Heart right ventricle (tissue), 16 donors: ENCODE data around the gene FOXJ3. TPM values are rescaled to one million over a fixed set of nuclear protein-coding genes. Genes with fewer than 3 reads are reported as not detected.

Experiments used
- ATAC-seq, 8 donors: fragments of 200-7000 bp; cut with Tn5 transposase; one replicate each; pipeline ENCODE4 v1.9.1; 2020; ENCODE audit warnings: mild to moderate bottlenecking in 8 of 8, moderate library complexity in 8 of 8, moderate number of reproducible peaks in 1 of 8
- DNase-seq, 2 donors: peaks; one replicate each; pipeline ENCODE4 v3.0.0-alpha.2; 2020
- H3K27ac ChIP-seq, 10 donors: fragments of 200-600 bp; sonication (generic) in 2 of 10; one replicate each; pipeline versions ENCODE4 v1.5.0 to v1.8.0; 2020 to 2022; ENCODE audit warnings: mild to moderate bottlenecking in 3 of 10
- H3K27me3 ChIP-seq, 7 donors: fragments of 200-600 bp; one replicate each; pipeline ENCODE4 v1.8.0; 2021 to 2022; ENCODE audit warnings: mild to moderate bottlenecking in 2 of 7
- H3K36me3 ChIP-seq, 9 donors: fragments of 200-600 bp; sonication (generic) in 1 of 9; one replicate each; pipeline versions ENCODE4 v1.5.0 to v1.8.0; 2020 to 2022; ENCODE audit warnings: mild to moderate bottlenecking in 2 of 9
- H3K4me1 ChIP-seq, 9 donors: fragments of 200-600 bp; sonication (generic) in 1 of 9; one replicate each; pipeline versions ENCODE4 v1.5.0 to v1.8.0; 2020 to 2022; ENCODE audit warnings: mild to moderate bottlenecking in 4 of 9
- H3K4me3 ChIP-seq, 10 donors: fragments of 200-600 bp; sonication (generic) in 2 of 10; one replicate each; pipeline versions ENCODE4 v1.5.0 to v1.8.0; 2020 to 2022; ENCODE audit warnings: mild to moderate bottlenecking in 7 of 10, moderate library complexity in 2 of 10
- H3K9me3 ChIP-seq, 11 donors: fragments of 200-600 bp in 10 of 11; sonication (generic) in 2 of 11; one replicate each; pipeline versions ENCODE4 v1.5.0 to v1.8.0; 2013 to 2022; ENCODE audit warnings: mild to moderate bottlenecking in 2 of 11, control low read depth in 1 of 11, moderate library complexity in 1 of 11
- CTCF ChIP-seq, 9 donors: fragments of 200-600 bp; sonication (generic) in 2 of 9; IDR thresholded peaks; one replicate each; pipeline versions ENCODE4 v1.5.0 to v1.8.0; 2021 to 2022; ENCODE audit warnings: antibody characterized with exemption in 9 of 9, mild to moderate bottlenecking in 5 of 9, moderate library complexity in 1 of 9
- WGBS, 2 donors: extraction: QIAGEN DNeasy Blood & Tissue Kit; methylation state at CpG; one replicate each; pipeline ENCODE4 v1.1.7; 2013; ENCODE audit warnings: inconsistent platforms in 1 of 2; 5-methylcytosine and 5-hydroxymethylcytosine counted together
- intact Hi-C, 10 donors: fragments of 100-400 bp; cut with DNase I; formaldehyde crosslinking; loops; one replicate each; pipeline versions ENCODE4 v1.11.1 to v1.14.2; 2022
- polyA plus RNA-seq, 2 donors: library from polyadenylated mRNA; stranded (reverse); fragments of 200-250 nt; gene quantifications; one replicate each; pipeline ENCODE4 v1.2.3, GENCODE V29; 2013
- total RNA-seq, 10 donors: library from RNA; stranded (reverse); fragmentation: NEBNext Ultra II Directional in 3 of 10; extraction: Animal tissue kit (Norgen Biotek cat#: 25700) in 3 of 10; gene quantifications; one replicate each; pipeline versions ENCODE4 v1.2.1 to v1.2.4, GENCODE V29; 2021 to 2023
- donor health status: Arrhythmogenic right ventricular cardiomyopathy.
- donor health status: ischemic (EF 13 %, LVEDD 7.1; RV severe dilation, severe dysfunction).
- donor health status: healthy with polysubstance abuse.
- donor health status: DM: no; HTN: yes; CAD: no.
- donor health status: DM: no; HTN: no; CAD: no.
- donor health status: ischemic (EF 25% LVEDD 6.9; RV normal size, moderate dysfunction).
- donor health status: ischemic (EF 25% LVEDD 5.7; RV mildly dilated, moderate dysfunction).
- donor health status: healthy.
- donor health status: DM: yes; HTN: yes; CAD: no.
- donor health status: Ischemic cardiomyopathy.
- donor health status: ischemic (EF 35%, LVEDD 5.7; RV mildly dilated, moderate dysfunction).
- donor health status: nonischemic (EF 11% LVEDD 7.7; RV severe dilation, severe dysfunction).
- donor health status: DM: yes; HTN: yes; CAD: no.
- donor health status: PGD.
- donor health status: ischemic (EF 29% LVEDD 5.4; RV normal size, mild dysfunction).
- donor health status: nonischemic (EF 23%, LVEDD 6.1; RV moderate dilation, normal function).

Gene FOXJ3
- total and polyA plus RNA-seq, 12 donors, result 9.6 to 50.0 (median 40.7) TPM

- no peak for TF ChIP-seq CTCF (IDR thresholded peaks at IDR 0.05)
- peaks cover 0 to 17% (median 0%) of the 10 kb centered on the region in 9 donors for H3K36me3 ChIP-seq
- peaks cover 0 to 39% (median 13%) of the 10 kb centered on the region in 11 donors for H3K9me3 ChIP-seq
Observed at GRCh38 chr1:42239041-42239440, 96.0 kb downstream of the FOXJ3 start.

GRCh38 chr1:42231253-42231652 lies 103.8 kb downstream of the FOXJ3 start:
- Histone ChIP-seq H3K36me3 (peaks cover 0 to 6% (median 0%) of the 10 kb centered on the region in 9 donors), H3K9me3 (peaks cover 0 to 14% (median 5%) of the 10 kb centered on the region in 11 donors), H3K27ac (no peak overlapping the region), H3K4me3 (no peak overlapping the region), H3K4me1 (peaks cover 0 to 14% (median 7%) of the 10 kb centered on the region in 9 donors), H3K27me3 (no peaks in the 10 kb centered on the region)
- no peak for DNase-seq
- WGBS, 2 donors, result 90 to 94% methylated on average over 7 of the region's 7 CpGs
- ATAC-seq, result no peak
- intact Hi-C loops, result no loop called here
- no peak for TF ChIP-seq CTCF (IDR thresholded peaks at IDR 0.05)

More at GRCh38 chr1:42239041-42239440, 96.0 kb downstream of the FOXJ3 start:
- Histone ChIP-seq H3K4me3 (no peak overlapping the region), H3K4me1 (peaks cover 3 to 21% (median 15%) of the 10 kb centered on the region in 9 donors), H3K27me3 (no peaks in the 10 kb centered on the region), H3K27ac (no peak overlapping the region)
- ATAC-seq (no peak), DNase-seq (no peak)
- 0 to 61% methylated on average over 1 of the region's 1 CpG for WGBS, 2 donors
- intact Hi-C loops, result no loop called here

GRCh38 chr1:42228938-42229337 lies 106.1 kb downstream of the FOXJ3 start:
- H3K9me3 ChIP-seq, result no peaks in the 10 kb centered on the region
- ATAC-seq (no peak), DNase-seq (no peak)
- no peak for TF ChIP-seq CTCF (IDR thresholded peaks at IDR 0.05)
- no peaks in the 10 kb centered on the region for H3K36me3 ChIP-seq
- H3K4me1 ChIP-seq, result peaks cover 0 to 23% (median 14%) of the 10 kb centered on the region in 9 donors
- H3K4me3 ChIP-seq, result no peak overlapping the region
- intact Hi-C loops, result no loop called here
- no peaks in the 10 kb centered on the region for H3K27me3 ChIP-seq
- WGBS, 2 donors, result 84% methylated on average over 6 of the region's 6 CpGs
- no peak overlapping the region for H3K27ac ChIP-seq

DNA sequence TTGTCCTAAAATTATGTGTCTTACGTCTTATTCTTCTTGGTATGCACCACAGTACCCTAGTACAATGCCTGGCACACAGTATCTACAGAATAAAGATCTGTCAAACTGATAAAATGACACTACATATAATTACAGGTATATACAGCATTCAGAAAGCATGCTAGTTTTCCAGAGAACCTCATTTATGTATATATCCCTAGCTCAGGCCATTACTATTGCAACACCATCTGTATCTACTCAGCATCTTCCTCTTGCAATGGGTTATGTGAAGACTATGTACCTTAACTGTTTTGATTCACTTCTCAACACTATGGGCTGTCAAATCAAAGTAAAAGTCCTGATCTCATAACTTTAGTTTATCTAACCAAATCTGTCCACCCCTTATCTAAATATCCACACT lies 112.0 kb downstream of the FOXJ3 start:
- H3K27me3 ChIP-seq, result no peaks in the 10 kb centered on the region
- H3K36me3 ChIP-seq, result peaks cover 0 to 9% (median 0%) of the 10 kb centered on the region in 9 donors
- no peak overlapping the region for H3K27ac ChIP-seq
- intact Hi-C loops, result no loop called here
- H3K4me3 ChIP-seq, result no peak overlapping the region
- no peaks in the 10 kb centered on the region for H3K9me3 ChIP-seq
- DNase-seq, result no peak
- TF ChIP-seq CTCF (IDR thresholded peaks at IDR 0.05), result no peak
- 91 to 95% methylated on average over 1 of the region's 1 CpG for WGBS, 2 donors
- peaks cover 0 to 44% (median 24%) of the 10 kb centered on the region in 9 donors for H3K4me1 ChIP-seq
- ATAC-seq, result no peak
